HG03025 (cell line): Measurements from ENCODE around the gene TNFRSF8.

ENCODE experiments used
- ATAC-seq: cut with Tn5 transposase; IDR thresholded peaks from one replicate; pipeline ENCODE4 v1.9.1; 2021; ENCODE audit warnings: mild to moderate bottlenecking, moderate library complexity; ENCODE audit not compliant: unreplicated experiment, low FRiP score

TNFRSF8 gene

DNA sequence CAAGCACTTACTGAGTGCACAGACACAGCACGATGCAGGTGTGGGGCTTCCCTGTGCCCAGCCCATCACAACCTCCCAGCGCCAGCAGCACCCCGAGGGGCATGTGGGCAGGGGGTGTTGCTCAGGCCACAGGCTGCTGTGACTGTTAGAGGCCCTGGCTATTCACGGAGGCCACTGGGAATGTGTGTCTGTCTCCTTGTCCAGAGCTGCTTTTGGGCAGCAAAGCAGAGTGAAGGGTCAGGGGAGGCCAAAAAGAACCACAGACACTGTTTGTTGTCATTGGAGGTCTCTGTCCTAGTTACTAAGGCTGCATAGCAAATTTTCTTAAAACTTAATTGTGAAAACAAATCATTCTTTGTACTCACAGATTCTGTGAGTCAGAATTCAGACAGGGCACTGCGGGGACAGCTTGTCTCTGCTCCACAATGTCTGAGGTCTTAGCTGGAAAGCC, 49.6 kb downstream of the TNFRSF8 start:
- ATAC-seq = no peak

DNA sequence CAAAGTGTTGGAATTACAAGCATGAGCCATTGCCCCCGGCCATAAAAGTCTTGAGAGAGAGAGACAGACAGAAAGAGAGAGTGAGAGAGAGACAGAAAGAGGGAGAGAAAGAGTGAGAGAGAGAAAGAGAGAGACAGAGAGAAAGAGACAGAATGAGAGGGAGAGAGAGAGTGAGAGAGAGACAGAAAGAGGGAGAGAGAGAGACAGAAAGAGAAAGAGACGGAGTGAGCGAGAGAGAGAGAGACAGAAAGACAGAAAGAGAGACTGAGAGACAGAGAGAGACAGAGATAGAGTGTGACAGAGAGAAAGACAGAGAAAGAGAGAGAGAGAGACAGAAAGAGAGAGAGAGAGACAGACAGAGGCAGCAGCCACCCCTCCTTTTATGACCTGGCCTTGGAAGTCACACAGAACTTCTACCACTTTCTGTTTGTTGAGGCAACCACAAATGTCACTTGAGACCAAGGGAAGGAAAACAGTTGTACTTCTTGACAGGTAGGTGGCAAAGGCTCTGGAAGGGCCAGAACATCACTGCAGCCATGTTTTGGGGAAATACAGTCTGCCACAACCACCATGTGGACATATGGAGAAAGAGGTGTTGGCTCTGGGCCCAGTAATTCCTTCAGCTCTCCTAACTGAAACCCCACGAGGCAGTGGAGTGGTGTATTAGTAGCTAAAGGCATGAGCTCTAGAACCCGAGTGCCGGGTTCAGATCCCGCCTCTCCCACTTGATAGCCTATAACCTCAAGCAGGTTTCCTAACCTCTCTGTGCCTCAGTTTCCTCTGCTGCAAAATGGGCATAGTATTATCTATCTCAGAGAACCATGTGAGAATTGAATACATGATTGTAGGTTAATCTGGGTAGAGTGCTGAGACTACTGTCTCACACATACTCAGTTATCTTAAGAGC, 50.6 kb downstream of the TNFRSF8 start:
- ATAC-seq = no peak

DNA sequence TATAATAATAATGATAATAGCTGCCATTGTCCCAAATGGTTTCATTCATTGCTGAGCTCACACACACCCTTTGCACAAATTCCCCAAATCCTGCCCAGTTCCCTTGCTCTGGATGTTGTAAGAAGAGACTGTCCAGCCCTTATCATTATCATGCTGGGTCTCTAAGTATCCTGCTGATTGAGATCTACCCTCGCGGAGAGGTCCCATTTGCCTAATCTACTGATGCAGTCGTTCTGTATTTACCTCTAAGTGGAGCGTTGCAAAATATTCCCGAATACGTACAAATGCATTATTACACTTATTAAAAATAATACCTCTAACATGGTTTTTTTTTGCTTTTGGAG, 51.2 kb downstream of the TNFRSF8 start:
- ATAC-seq = no peak

DNA sequence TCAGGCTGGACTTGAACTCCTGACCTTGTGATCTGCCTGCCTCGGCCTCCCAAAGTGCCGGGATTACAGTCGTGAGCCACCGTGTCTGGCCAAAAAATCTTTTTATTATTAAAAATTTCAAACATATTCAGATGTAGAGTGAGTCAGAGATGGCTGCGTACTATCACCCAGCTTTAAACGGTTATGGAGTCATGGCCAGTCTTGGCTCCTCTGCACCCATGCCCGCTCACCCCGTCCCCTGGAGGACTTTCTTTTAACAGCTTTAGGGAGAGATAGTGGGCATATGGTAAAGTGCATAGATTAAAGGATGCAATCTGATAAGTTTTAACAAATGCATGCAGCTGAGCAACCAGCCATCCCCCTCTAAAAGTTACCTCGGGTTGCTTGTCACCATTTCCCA, 51.8 kb downstream of the TNFRSF8 start:
- no peak for ATAC-seq

DNA sequence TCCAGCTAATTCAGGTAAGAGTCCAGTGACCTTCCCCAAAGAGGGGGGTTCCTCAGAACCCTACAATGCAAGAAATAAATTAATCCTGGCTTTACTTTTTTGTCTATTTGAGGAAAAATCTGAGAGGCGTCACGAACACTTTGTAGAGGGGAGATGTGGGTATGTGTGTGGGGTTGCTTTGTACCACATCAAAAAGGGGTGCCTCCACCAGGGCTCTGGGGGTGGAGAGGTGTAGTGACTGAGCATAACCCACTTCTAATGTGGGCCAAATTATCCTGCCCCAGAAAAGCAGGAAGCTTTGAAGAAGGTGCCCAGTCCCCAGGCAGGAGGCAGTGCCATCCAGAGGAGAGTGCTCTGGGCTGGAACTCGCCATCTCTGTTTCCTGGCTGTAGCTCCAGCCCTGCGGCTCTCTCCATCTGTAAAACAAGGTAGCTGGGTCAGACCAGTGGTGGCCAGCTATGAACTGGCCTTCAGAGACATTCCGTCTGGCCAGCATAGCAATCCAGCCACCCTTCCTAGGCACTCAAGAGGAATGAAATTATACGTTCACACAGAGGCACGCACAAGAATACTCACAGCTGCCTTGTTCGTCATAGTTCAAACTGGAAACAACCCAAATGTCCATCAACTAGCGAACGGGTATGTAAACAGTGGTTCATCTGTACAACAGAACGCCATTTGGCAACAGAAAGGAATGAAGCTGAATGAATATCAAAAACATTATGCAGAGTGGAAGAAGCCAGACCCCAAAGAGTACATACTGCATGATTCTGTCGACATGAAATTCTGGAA, 58.3 kb downstream of the TNFRSF8 start:
- ATAC-seq = no peak

DNA sequence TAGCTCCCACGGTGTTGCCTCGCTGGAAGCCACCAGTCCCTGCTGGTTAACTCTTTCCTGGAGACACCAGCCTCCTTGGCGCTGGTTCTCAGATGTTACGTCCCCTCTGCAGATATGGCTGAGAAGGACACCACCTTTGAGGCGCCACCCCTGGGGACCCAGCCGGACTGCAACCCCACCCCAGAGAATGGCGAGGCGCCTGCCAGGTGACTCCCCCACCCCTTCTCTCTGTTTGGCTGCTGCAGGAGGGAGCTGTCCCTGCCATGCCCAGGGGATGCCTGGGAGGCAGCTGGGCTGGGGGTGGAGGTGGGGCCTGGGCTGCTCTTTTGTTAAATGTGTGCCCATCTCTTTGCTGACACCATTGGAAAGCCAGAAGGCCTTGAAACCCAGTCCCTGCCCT, 60.1 kb downstream of the TNFRSF8 start:
- ATAC-seq = no peak

DNA sequence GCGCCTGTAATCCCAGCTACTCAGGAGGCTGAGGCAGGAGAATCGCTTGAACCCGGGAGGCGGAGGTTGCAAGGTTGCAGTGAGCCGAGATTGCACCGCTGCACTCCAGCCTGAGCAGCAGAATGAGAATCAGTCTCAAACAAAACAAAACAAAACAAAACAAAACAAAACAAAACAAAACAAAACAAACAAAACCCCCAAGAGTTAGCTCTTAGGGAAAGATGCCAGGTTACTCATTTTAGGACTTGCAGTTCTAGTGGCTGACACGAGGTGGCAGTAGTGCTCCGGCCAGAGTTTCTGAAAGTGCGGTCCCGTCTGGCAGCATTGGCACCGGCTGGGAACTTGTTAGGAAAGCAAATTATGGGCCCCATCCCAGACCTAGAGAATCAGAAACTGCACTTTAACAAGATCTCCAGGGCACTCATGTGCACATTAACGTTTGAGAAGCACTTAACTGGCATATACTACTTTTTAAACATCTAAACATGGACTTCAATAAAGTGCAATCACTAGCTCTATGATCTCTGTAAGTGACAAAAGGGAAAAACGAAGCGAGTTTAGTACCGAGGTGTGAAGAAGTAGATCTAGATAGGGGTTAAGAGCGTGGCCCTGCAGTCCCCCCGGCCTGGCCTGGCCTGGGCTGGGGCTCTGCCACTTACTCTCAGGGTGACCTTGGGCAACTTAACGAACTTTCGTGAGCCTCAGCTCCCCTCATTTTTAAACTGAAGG, 61.8 kb downstream of the TNFRSF8 start:
- ATAC-seq = no peak

DNA sequence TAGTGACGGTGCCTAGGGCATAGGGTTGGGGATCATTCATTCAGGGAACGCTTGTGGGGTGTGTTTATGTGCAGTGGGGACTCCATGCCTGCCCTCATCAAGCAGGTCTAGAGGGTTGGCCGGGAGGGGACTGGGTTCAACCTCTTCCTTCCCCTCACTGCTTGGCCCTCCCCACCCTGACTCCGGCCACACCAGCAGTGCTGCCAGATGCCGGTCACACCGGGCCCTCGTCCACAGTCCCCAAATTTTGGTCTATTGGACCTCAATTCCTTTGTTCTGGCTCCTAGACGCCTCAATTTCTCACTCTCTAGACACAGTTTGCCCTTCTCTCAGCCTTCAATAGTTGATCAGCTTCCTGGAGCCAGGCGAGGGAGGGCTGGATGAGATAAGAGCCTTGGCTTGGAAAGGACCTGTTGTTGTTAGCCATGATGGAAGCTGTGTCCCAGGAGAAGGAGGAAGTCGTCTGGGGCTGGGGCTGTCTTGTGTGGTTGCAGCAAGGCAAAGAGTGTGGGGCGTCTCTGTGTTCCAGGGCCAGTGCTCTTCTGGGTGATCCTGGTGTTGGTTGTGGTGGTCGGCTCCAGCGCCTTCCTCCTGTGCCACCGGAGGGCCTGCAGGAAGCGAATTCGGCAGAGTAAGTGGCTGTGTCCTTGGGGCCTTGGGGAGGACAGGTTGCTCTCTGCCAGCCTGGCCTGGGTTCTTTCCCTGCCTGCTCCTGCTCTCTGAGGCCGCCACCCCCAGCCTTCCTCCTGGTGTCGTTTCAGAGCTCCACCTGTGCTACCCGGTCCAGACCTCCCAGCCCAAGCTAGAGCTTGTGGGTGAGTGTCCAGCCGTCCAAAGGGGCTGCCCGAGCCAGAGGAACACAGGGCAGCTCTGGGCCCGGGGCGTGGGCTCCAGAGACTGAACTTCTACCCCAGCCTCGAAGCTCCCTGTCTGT, 62.6 kb downstream of the TNFRSF8 start:
- ATAC-seq = no peak

DNA sequence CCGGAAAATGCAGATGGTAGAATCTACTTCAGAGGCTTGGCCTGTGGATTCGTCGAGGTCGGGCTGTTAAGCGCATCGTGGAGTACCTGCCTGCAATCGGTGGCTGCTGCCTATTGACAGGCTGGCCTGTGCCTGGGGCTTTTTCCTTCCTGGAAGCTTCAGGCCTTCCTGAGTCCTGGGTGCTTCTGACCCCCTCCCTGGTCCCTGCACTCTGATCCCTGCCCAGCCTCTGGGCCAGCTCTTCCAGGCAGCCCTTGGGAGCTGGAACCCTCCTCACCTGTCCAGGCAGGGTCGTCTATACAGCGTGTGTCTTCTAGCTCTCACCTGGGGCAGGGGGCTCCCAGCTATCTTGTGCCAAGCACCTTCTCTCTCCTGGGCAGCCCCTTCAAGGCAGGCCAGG, 63.7 kb downstream of the TNFRSF8 start:
- ATAC-seq = no peak

DNA sequence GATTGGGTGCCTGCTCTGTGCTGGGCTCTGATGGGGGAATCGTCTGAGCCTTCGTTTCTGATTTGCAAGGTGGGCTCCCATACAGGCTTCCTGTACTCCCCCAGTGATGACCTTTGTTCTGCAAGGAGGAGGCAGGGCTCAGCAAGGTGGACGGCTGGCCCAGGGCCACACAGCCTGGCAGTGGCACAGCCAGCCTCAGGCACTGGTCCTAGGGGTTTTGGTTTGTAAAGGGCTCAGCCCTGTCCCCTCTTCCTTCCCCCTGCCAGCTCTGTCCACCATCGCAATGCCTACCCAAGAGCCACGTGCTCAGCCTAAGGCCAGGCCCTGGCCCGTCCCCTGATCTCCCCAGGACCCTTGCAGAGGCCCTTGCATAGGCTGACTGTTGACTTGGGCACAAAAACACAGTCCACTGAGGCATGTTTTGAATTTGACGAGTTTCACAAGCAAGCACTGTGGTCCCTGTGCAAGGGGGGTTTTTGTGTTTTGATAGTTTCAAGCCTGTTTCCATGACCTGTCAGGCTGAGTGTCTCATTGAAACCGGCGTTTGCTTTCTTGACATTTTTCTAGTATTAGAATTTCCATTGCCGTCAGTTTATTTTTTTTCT, 64.2 kb downstream of the TNFRSF8 start:
- no peak for ATAC-seq

DNA sequence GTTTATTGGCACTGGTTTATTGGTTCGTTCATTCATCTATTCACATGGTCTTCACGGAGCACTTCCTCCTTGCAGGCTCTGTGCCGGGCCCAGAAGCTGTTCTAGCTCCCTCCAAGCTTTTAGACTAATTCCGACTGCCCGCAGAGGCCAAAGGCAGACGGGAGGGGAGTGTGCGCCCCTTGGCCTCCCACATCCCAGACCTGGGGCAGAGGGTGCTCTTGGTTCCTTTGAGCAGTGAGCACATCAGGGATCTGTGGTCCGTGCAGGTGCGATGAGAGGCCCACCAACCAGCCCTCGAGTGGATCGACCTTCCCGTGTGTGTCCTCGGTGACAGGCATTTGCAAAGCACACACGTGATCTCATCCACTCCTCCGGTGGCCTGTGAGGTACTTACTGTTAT, 65.0 kb downstream of the TNFRSF8 start:
- ATAC-seq = no peak

DNA sequence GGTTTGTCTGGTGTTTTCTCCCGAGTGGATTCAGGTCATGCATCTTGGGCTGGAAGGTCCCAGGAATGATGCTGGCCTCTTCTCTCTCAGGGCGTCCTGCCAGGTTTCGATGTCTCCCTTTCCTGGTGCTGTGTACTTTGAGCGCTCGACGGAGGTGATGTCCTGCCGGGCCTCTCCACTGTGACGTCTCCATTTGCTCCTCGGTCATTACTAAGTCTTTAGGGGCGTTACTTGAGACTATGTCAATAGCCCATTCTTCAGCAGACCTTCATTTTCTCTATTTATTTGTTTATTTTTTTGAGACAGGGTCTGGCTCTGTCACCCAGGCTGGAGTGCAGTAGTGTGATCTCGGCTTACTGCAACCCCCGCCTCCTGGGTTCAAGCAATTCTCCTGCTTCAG, 66.5 kb downstream of the TNFRSF8 start:
- ATAC-seq = no peak

DNA sequence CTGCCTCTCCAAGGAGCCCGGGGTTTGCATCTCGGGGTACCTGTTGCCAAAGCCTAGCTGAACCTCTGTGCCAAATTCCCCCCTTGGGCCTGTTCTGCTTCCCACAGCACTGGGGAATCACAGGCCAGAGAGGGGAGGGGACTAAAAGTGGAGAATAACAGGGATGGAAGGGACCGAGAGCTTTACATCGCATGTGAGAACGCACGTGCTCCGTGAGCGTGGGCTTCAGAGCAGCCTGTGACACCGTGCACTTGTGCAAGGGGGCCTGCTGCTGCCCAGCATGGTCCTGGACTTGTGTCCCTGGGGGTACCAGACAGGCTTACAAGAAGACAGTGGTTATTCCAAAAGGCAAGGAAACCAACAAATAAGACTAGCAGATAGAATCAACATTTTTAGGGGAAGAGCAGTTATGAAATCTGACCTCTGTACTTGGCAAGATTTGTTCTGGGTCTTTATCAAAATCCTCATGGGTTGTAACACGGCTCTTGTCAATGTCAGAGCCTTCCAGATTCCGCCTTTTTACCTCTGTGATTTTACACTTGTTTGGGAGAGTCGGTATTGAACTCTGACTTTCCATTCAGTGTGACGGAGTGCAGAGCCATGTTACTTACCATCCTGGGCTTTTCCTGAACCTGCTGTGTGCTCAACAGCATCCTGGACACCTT, 67.5 kb downstream of the TNFRSF8 start:
- no peak for ATAC-seq

DNA sequence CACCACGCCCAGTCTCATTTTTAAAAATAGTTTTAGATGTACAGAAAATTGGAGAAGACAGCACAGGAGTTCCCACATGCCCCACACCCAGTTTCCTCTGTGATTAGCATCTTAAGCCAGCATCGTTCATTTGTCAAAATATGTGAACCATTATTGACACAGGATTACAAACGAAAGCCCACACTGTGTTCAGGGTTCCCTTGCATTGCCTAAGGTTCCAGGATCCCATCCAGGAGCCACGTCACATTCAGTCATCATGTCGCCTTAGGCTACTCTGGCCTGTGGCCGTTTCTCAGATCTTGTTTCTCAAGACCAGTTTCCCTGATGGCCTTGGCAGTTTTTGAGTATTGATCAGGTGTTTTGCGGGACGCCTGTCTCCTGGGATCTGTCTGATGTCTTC, 69.0 kb downstream of the TNFRSF8 start:
- ATAC-seq = no peak

DNA sequence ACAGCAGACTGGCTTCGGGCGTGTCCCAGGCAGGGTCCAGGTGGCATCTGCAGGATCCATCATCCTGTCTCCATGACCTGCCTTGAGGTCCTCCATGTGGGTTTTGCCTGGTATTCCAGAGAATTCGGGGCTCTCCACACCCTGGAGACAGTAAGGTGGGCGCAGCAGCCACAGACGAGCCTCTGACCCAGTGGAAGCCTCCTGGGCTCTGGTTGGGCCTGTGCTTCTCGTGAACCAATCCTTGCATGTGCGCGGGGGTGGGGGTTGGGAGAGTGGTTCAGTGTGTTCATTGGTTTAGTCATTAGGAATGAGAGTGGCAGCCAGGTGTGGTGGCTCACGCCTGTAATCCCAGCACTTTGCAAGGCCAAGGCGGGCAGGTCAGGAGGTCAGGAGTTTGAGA, 71.6 kb downstream of the TNFRSF8 start:
- no peak for ATAC-seq

DNA sequence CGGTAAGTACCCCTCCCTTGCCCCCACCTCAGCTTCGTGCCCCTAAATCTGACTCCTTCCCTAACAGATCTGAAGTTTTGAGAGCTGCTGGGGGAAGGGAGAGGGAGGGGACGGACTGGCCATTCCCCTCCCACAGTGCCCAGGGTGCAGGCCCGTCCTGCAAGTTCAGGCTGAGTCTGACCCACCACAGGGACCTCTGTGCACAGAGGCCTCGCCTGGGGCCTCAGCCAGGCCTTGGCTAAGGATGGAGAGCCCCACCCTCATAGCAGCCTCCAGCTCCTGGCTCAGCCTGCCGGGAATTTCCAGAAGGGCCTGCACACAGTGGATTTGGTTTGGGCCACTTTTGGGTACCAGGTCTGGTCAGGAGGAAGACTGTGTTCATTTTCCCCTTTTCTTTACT, 72.5 kb downstream of the TNFRSF8 start:
- ATAC-seq = no peak

DNA sequence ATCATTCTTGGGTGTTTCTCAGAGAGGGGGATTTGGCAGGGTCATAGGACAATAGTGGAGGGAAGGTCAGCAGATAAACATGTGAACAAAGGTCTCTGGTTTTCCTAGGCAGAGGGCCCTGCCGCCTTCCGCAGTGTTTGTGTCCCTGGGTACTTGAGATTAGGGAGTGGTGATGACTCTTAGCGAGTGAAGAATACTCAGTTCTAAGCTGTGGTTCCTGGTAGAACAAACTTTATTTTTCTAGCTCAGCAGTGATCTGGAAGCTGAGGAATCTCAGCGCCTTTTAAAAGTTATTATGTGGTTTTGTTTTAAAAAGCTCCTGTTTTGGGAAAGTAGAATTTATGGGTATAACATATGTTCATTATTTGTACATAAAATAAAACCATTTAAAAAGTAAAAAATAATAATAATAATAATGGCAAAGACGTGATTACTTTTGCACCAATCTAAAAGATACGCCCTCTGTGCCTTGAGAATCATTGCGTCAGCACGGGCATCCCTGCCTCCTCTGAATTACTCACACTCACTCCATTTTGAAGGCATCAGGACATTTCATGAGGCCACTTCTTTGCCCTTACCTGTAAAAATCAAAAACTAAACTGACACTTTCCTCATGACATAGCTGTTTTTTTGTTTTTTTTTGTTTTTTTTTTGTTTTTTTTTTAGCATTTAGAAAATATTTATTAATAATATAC, 74.0 kb downstream of the TNFRSF8 start:
- ATAC-seq = no peak
